WI38 (cell line): ENCODE measurements around the gene PTPN7.
A peak's percentile ranks its signal among the peaks of the same experiment; 100 is the strongest.

Source experiments
- H3K4me3 ChIP-seq: 2 replicates; pipeline ENCODE4 v1.5.1; 2011; ENCODE audit warnings: low read depth, mild to moderate bottlenecking, control low read depth, low read length
- CTCF ChIP-seq: IDR thresholded peaks from 2 replicates; pipeline ENCODE4 v1.5.1; 2012; ENCODE audit warnings: low read depth, mild to moderate bottlenecking, control low read depth, low read length

The PTPN7 gene

DNA sequence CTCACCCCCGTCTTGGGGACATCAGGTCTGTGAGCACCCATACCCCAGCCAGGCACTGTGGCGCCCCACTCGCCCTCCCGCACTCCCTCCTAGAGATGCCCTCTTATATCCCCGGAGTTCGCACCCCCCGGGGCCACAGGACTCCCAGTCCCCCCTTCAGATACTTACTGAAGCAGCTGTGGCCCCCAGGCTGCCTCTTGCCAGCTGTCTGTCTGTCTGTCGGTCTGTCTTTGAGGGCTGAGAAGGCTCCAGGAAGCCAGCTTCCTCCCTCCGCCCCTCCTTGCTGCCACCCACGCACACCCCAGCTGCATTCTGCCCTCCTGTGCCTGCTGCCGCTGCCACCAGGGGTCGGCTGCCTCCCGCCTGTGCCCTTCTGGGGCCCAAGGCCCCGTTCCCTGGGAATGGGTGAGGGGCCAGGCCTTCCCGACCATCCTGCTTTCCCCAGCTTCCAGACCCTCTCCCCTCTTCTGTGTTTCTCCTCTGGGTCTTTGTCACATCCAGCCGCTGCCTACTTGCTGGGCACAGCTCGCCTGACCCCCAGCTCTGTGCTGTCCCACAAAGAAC lies at the start of gene PTPN7:
Gene PTPN7, minus strand, starts transcription at position 226 of the 564 bp plus-strand sequence. CDS start 1,200 bp downstream, outside the sequence.
- H3K4me3 ChIP-seq: no peak within 1 kb of the TSS

DNA sequence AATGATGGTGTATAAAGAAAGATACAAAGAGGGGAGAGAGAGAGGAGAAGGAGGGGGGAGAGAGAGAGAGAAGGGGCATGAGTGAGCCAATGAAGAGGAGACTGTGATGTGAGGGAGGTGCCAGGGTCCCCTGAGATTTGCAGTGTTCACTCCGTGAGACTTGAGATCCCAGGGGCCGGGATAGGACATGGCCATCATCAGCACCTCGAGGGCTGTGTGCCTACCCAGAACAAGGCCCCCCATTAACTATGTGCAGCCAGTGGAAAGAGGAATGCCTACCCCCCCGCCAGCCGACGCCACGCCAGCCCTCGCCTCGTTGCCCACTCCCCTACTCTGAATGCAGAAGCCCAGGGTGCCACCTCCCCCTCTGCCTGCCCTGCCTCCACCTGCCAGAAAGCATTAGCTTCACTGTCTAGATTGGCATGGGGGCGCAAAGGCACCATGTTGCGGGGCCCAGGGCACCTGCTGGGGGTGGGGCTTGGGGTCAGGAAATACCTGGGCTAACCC lies 48.0 kb upstream of the PTPN7 start:
- TF ChIP-seq CTCF: no peak
- H3K4me3 ChIP-seq: no peak overlapping the region

More for the DNA sequence above, at the start of gene PTPN7:
- TF ChIP-seq CTCF: no peak

- H3K4me3 ChIP-seq: no peak overlapping the region
- peak; percentile 28; the same call in 1 of the 2 replicates for TF ChIP-seq CTCF
Observed at GRCh38 chr1:202207292-202207691, 46.9 kb upstream of the PTPN7 start.

DNA sequence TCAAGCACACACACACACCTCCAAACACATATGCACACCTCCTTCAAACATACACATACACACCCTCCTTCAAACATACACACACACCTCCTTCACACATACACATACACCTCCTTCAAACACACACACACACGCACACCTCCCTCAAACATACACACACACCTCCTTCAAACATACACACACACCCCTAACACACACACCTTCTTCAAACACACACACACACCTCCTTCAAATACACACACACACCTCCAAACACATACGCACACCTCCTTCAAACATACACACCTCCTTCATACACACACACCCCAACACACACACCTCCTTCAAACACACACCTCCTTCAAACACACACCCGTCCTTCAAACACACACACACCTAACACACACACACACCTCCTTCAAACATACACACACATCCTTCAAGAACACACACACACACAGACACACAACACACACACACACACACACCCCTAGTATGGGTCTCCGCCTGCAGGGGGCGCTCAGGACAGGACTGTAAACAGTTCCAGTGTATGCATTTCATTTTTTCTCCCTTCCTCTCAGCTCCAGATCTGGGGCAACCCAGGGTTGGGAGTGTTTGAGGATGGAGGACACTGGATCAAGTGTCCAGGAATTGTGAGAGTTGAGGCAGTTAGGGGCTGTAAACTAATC lies 45.3 kb upstream of the PTPN7 start:
- peak; percentile 15; the same call in 1 of the 2 replicates for TF ChIP-seq CTCF

DNA sequence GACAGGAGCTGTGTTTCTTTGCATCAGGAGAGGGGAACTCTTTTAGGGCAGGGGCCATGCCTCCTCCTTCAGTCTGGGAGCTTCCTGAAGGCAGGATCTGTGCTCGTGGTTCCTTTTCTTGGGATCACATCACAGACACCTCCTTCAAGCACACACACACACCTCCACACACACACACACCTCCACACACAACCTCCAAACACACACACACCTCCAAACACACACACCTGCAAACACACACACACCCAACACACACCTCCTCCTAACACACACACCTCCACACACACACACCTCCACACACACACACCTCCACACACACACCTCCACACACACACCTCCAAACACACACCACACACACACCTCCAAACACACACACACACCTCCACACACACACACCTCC lies 43.7 kb upstream of the PTPN7 start:
- H3K4me3 ChIP-seq: no peak overlapping the region
- TF ChIP-seq CTCF: no peak

More for the DNA sequence above, 45.3 kb upstream of the PTPN7 start:
- H3K4me3 ChIP-seq: no peak overlapping the region

DNA sequence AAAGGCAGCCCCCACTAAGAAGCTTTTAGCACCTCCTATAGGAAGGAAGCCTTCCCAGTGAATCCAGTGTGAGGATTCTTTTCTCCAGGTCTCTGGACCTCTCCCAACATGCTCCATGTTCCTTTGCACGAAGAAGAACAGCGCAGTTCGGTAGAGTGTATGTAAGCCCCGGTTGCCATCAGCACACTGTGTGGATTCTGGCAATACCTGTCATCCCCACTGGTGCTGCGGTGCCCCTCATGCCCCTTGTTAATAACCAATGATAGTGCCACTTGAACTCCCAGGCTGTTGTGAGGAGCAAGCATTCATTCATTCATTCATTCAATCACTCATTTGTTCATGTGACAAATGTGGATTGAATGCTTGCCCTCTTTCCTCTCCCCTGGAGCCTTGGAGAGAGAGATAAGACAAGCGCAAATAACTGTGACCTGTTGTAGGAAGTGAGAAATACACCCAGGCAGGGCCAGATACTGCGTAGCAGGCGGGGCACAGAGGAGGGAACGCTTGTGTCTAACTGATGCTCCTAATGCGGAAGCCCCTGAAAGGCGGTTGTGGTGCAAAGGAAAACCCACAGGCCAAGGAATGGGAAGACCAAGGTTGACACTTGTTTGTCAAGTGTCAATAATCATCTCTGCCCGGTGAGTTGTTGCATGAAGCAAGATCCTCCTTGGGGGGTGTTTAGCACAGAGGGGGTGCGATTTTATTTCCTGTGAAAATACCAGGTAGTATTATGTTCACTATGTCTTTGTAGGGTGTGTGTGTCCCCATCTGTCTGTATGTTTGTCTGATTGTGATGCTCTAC lies 43.0 kb upstream of the PTPN7 start:
- no peak for TF ChIP-seq CTCF
- H3K4me3 ChIP-seq: no peak overlapping the region
